ENCODE measurements around the gene KLHL25. TPM values are rescaled to one million over a fixed set of nuclear protein-coding genes. Genes with fewer than 3 reads are reported as not detected.

The KLHL25 gene
- total and polyA plus RNA-seq, 2 of the 8 experiments (the other 6 are each of a cell fraction or from before 2014, with no cell fraction given), result 16.5 to 22.0 TPM

- H3K9me3 ChIP-seq (ENCODE audit: insufficient read depth in 2 of 2, low read depth in 1 of 2, low read length in 1 of 2), result no peaks in the 10 kb centered on the region
- H4K91ac ChIP-seq (replicated peaks; ENCODE audit: insufficient read length, low read length), result no peak overlapping the region
- H4K20me1 ChIP-seq (replicated peaks in 1 of 2; ENCODE audit: control insufficient read depth in 1 of 2, insufficient read depth in 2 of 2, low read length in 2 of 2), result no peaks in the 10 kb centered on the region
- H3K23ac ChIP-seq (ENCODE audit: insufficient read length), result no peak overlapping the region
- no peak overlapping the region for H3K4ac ChIP-seq (replicated peaks; ENCODE audit: insufficient read length, low read depth, low read length)
- no peak overlapping the region for H3K9ac ChIP-seq (replicated peaks in 1 of 4; ENCODE audit: extremely low read depth in 1 of 4, low read depth in 3 of 4, low read length in 3 of 4)
- DNase-seq (ENCODE audit: low read depth in 1 of 2, low spot score in 2 of 2) (no peak), FAIRE-seq (no peak)
- no peak overlapping the region for H2BK20ac ChIP-seq (ENCODE audit: low read length)
- no peak overlapping the region for H3K4me2 ChIP-seq (ENCODE audit: insufficient read depth in 1 of 2, low read depth in 2 of 2, low read length in 2 of 2)
- H2AK5ac ChIP-seq (ENCODE audit: low read depth, low read length), result no peak overlapping the region
- no peak overlapping the region for H2BK120ac ChIP-seq (replicated peaks; ENCODE audit: low read depth, low read length)
- no peak overlapping the region for H4K5ac ChIP-seq (ENCODE audit: insufficient read length, low read depth, low read length)
- H3K27ac ChIP-seq (ENCODE audit: low read depth, low read length), result no peak overlapping the region
- POLR2A ChIA-PET (ENCODE audit: partially characterized antibody), result no interaction called here
- H3K79me2 ChIP-seq (ENCODE audit: control insufficient read depth in 1 of 2, insufficient read depth in 2 of 2, low read length in 2 of 2), result no peaks in the 10 kb centered on the region
- no peaks in the 10 kb centered on the region for H3K4me1 ChIP-seq (replicated peaks in 1 of 4; ENCODE audit: control insufficient read depth in 3 of 4, insufficient read depth in 4 of 4, low read length in 3 of 4)
- no peak overlapping the region for H2BK15ac ChIP-seq (ENCODE audit: low read length)
- H3K56ac ChIP-seq (replicated peaks; ENCODE audit: insufficient read length, low read depth, low read length), result no peak overlapping the region
- H3K14ac ChIP-seq (ENCODE audit: insufficient read length), result no peak overlapping the region
- WGBS, 2 experiments (ENCODE audit: extremely low coverage in 1 of 2, insufficient coverage in 1 of 2, insufficient read length in 1 of 2, insufficient replicate concordance in 2 of 2, low coverage in 1 of 2, low lambda C conversion rate in 2 of 2, missing lambda C conversion rate in 1 of 2), result 86% methylated on average over 12 of the region's 12 CpGs; no CpG with 5 or more reads in 1 of the 2 experiments
- no peak overlapping the region for H4K8ac ChIP-seq (ENCODE audit: extremely low read depth, insufficient read depth, low read length)
- no peak overlapping the region for H3K18ac ChIP-seq (ENCODE audit: extremely low read depth, low read length)
- peaks cover 2 to 39% (median 27%) of the 10 kb centered on the region in 4 experiments; a peak in 7 of 8 replicates for H3K36me3 ChIP-seq (ENCODE audit: control insufficient read depth in 2 of 4, insufficient read depth in 4 of 4, low read length in 3 of 4)
- no peak overlapping the region for H2BK12ac ChIP-seq (ENCODE audit: low read depth, low read length)
- no peaks in the 10 kb centered on the region for H3K27me3 ChIP-seq (replicated peaks in 1 of 4; ENCODE audit: control insufficient read depth in 3 of 4, extremely low read depth in 1 of 4, insufficient read depth in 3 of 4, low read length in 3 of 4)
- no peaks in the 10 kb centered on the region for H3K23me2 ChIP-seq (ENCODE audit: low read depth, low read length)
- no peak overlapping the region for H2BK5ac ChIP-seq (ENCODE audit: low read depth, low read length)
- H2AFZ ChIP-seq (ENCODE audit: low read length), result no peak overlapping the region
- CTCF ChIA-PET (ENCODE audit: partially characterized antibody), result interaction anchor here (1.0 kb wide), 2 partner anchors 11 to 23 kb away, joined by 3 to 6 read pairs; no protein-coding TSS in a partner anchor
- H3K79me1 ChIP-seq (ENCODE audit: low read depth, low read length), result no peaks in the 10 kb centered on the region
- no peak overlapping the region for H3K4me3 ChIP-seq (ENCODE audit: extremely low read depth in 1 of 4, insufficient read depth in 2 of 4, low read depth in 3 of 4, low read length in 4 of 4)
- TF ChIP-seq ASH2L (IDR thresholded peaks at IDR 0.05; ENCODE audit: low read length) (no peak), SP2 (IDR thresholded peaks at IDR 0.05; ENCODE audit: low read length) (no peak), SAP30 (IDR thresholded peaks at IDR 0.05; ENCODE audit: insufficient read depth, insufficient replicate concordance, low read length) (no peak), CTBP2 (IDR thresholded peaks at IDR 0.05; ENCODE audit: borderline replicate concordance, insufficient read depth, insufficient read length, low read length) (no peak), CBX5 (IDR thresholded peaks at IDR 0.05; ENCODE audit: low read depth, low read length) (no peak), KDM5A (IDR thresholded peaks at IDR 0.05; ENCODE audit: low read length) (no peak), SIRT6 (IDR thresholded peaks at IDR 0.05; ENCODE audit: low read length) (no peak)
Measured at GRCh38 chr15:85718271-85718971, 76.3 kb downstream of the KLHL25 start.
